Measurements from ENCODE around the gene ATP13A3.
"Not testable (repeated sequence)": the region's sequence is repeated elsewhere in the genome, so short reads cannot be mapped to it uniquely, and the experiment has no call there.

Gene ATP13A3

GRCh38 chr3:194497799-194498575, 11.2 kb upstream of the ATP13A3 start:
- DNase-seq, result no peak

GRCh38 chr3:194496217-194496919, 9.6 kb upstream of the ATP13A3 start:
- no peak for DNase-seq

GRCh38 chr3:194494951-194495374, 8.2 kb upstream of the ATP13A3 start:
- DNase-seq, result no peak

DNA sequence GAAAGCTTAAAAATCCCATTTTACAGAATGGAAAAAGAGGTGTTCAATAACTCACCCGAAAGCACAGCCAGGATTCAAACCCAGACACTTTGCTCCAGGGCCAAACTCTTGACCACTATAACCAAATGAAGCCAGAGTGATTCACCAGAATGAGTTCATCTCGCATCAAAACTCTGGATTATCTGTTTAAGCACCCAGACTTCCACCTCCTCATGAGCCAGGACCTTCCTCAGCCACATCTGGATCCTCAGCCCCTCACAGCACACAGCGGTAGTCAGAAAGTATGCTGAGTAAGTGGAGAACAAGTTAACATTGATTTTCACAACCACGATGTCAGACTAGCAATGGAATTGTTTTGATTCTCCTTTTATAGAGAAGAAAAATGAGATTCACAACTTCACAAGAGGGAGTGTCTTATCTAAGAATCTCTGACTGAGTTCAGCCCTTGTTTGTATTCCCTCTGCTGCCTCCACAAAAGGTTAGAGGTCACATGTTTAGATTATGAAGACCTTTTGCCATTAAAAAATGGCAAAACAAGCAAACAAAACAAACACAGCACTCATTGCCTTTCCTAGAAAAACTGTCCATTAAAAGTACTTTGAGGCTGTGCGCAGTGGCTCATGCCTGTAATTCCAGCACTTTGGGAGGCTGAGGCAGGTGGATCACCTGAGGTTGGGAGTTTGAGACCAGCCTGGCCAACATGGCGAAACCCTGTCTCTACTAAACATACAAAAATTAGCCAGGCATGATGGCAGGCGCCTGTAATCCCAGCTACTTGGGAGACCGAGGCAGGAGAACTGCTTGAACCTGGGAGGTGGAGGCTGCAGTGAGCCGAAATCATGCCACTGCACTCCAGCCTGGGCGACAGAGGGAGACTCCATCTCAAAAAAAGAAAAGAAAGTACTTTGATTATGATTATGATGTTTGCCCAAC, 7.5 kb upstream of the ATP13A3 start:
- DNase-seq, result not testable (repeated sequence)

DNA sequence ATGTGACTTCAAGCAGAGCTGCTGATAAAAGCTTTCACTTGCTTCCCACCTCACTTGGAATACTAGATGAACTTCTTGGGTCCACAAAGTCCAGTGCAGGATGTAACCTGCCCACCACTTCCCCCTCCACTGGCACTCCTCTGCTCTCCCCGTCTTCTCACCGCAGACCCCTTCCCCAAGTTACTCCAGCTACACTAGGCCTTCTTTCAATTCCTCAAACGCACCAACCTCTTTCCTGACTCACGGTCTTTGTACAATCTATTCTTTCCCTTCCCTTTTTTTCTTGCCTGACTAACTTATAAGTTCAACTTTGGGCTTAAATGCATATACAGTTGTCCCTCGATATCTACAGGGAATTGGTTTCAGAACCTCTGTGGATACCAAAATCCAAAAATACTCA, 5.2 kb upstream of the ATP13A3 start:
- no peak for DNase-seq

- DNase-seq, result no peak
These were observed 3.2 kb upstream of the ATP13A3 start for GRCh38 chr3:194489736-194490612.

DNA sequence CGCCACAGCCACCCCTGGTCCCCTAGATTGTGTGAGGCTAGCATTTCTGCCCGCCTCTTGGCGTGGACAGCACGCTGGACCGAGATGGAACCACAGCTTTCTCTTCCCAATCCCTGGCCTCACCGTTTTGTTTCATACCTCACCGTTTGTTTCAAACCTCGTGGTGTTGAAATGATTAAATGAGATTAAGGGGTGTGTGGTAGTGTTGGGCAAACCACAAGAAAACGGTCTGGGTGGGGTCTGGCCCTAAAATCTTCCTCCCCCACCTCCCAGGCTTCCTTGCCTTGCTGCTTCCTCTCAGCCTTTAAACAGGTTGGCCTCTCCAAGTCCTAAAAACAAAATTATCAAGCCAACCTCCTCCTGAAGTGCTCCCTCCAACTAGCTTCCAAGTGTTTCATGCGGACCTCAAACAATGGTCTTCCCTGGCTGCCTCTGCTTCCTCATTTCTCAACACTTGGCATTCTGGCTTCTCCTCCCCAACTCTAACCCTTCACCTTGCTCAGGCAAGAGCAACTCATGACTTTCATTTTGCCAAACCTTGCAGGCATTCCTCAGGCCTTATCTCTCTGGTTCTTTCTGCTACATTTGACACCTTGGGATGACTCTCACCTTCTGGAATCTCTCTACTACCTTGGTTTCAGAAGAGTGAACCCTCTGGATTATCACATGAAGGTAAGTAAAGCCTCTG, 1.4 kb upstream of the ATP13A3 start:
- DNase-seq, result no peak

DNA sequence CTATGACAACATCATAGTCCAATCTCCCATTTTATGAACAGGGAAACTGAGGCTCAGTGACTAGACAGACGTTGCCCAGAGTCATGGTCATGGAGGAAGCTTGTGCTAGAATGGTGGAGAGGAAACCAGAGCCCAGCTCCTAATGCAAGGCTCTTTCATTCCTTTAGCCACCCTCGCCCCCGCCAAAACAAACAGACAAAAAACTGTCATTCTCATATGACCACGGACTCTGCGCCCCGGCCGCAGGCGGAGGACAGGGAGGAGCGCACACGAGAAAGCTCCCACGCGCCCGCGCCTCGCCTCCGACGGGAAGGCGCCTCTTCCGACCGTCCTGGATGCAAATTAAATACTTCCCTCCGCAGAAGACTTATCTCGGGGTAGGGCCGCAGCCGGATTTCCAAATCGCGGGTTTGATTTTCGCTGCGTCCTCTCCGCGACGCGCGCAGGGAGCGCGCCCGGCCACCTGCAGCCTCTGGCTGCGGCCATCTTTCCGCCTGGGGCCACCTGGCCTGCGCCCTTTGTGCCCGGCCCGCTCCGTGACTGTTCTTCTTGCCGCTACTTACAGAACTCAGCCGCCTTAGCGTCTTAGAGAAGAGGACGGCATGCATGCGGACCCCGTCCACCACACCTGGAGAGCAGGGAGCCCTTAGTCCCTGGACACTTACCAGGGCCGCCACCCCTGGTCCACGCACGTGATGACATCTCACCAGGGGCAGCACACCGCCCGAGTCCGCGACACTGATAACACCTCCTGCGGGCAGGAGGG, 670 bp upstream of the ATP13A3 start:
- DNase-seq, result no peak

DNA sequence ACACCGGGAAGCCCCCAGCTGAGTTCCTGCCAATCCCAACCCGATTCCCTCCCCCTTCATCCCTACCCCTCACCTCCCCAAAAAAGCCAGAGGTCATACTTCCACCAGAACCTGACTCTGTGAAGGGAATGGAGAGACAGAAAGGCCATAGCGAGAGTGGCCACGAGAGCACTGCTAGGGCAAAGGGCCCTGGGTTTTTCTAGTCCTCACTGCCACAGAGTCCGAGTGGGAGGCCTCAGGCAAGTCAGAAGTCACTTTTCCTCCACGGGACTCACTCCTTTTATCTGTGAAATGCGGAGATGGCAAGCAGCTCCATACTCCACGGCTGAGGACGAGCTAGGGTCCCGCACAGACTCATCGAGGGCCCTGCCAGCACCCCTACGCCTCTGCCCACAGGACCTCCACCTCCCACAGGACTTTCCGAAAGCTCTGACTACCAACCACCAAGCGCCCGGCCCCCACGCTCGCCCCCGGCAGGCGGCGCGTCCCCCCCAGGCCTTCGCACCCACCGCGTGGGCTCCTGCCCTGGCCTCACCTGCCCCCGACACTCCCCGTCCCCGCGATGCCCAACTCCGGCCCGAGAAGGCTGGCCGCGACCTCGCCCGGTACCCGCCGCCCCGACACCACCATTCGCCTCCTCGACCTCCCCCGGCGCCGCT, 792 bp downstream of the ATP13A3 start:
- DNase-seq, result no peak

GRCh38 chr3:194485468-194485880, 1.3 kb downstream of the ATP13A3 start:
- DNase-seq, result no peak

GRCh38 chr3:194484614-194485013, 2.2 kb downstream of the ATP13A3 start:
- no peak for DNase-seq

DNA sequence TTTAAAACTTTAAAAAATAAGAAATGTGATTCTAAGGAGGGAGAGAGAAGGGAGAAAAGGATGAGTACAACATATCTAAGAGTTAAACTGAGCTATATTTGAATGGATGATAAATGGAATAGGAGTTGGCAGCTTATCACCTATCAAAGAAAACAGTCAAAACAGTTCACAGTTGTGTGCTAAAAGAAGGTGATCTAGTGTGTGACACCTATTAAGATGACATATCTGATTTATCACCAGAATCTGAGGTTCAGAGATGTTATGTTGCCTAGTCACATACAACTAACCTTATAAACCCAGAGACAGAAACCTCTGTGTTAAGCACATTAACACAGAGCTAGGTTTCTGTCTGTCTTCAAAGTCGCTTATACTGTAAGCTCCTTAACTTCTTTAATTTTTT, 3.0 kb downstream of the ATP13A3 start:
- no peak for DNase-seq

GRCh38 chr3:194482830-194483229, 4.0 kb downstream of the ATP13A3 start:
- DNase-seq, result not testable (repeated sequence)

- DNase-seq, result no peak
These were observed 4.6 kb downstream of the ATP13A3 start for GRCh38 chr3:194482196-194482593.

GRCh38 chr3:194481525-194482195, 5.1 kb downstream of the ATP13A3 start:
- DNase-seq, result no peak

GRCh38 chr3:194481103-194481502, 5.7 kb downstream of the ATP13A3 start:
- no peak for DNase-seq

GRCh38 chr3:194476784-194477183, 10.0 kb downstream of the ATP13A3 start:
- no peak for DNase-seq

- DNase-seq, result no peak
These were observed 10.8 kb downstream of the ATP13A3 start for GRCh38 chr3:194475978-194476377.

DNA sequence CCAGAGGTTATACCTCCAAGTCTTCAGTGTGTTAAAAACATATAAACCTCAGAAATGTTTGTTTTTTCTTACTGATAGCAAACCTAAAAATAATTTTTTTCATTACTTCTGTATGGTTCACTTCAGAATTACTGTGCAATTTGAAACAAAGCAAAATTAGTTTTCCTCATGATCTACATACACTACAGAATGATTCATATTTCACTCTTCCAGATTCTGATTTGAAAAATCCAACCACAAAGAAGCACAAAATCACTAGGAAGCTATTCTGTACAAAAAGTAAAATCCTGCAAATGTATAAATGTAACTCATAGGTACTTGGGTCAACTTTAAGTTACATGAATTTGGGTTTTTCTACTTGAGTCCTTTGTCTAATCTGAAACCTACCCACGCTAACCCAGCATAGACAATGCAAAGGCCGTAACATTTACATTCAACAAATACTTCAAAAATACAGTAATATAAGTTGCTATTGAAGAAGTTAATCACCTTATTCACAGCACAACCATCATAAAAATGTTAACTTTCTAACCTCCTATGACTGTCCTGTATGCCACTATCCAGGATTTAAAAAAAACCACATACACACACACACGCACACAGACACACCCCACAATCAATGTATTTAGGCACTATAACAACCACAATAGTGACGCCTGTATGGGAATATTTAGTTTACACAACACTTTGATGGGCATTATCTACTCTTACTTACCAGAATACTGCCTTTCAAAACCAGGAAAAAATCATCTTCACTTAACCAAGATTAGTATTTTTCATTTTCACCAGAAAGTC, 11.5 kb downstream of the ATP13A3 start:
- DNase-seq, result no peak

Data from NCI-H1694 (cell line).